Muscle layer of duodenum (tissue), 2 donors: Measurements from ENCODE around the gene CPNE8.

Source experiments
- H3K27ac ChIP-seq: one replicate; pipeline ENCODE4 v1.7.0; 2013; ENCODE audit warnings: mild to moderate bottlenecking, low read length
- H3K27me3 ChIP-seq: one replicate; pipeline ENCODE4 v1.7.0; 2013; ENCODE audit warnings: low read depth, mild to moderate bottlenecking, control low read depth, low read length
- H3K36me3 ChIP-seq, 2 donors: one replicate each; pipeline ENCODE4 v1.7.0; 2013; ENCODE audit warnings: low read length in 2 of 2, control low read depth in 1 of 2, mild to moderate bottlenecking in 1 of 2; ENCODE audit not compliant: insufficient read depth in 2 of 2, control insufficient read depth in 1 of 2
- H3K4me1 ChIP-seq, 2 donors: one replicate each; pipeline ENCODE4 v1.7.0; 2013; ENCODE audit warnings: low read length in 2 of 2, mild to moderate bottlenecking in 2 of 2, control low read depth in 1 of 2, moderate library complexity in 1 of 2; ENCODE audit not compliant: insufficient read depth in 2 of 2, control insufficient read depth in 1 of 2
- H3K4me3 ChIP-seq, 2 donors: one replicate each; pipeline ENCODE4 v1.7.0; 2013; ENCODE audit warnings: low read length in 2 of 2, low read depth in 1 of 2, mild to moderate bottlenecking in 1 of 2
- H3K9me3 ChIP-seq, 2 donors: one replicate each; pipeline ENCODE4 v1.7.0; 2013; ENCODE audit warnings: low read length in 2 of 2, control low read depth in 1 of 2, mild to moderate bottlenecking in 1 of 2; ENCODE audit not compliant: control insufficient read depth in 1 of 2
- donor health status: healthy.

Gene CPNE8

DNA sequence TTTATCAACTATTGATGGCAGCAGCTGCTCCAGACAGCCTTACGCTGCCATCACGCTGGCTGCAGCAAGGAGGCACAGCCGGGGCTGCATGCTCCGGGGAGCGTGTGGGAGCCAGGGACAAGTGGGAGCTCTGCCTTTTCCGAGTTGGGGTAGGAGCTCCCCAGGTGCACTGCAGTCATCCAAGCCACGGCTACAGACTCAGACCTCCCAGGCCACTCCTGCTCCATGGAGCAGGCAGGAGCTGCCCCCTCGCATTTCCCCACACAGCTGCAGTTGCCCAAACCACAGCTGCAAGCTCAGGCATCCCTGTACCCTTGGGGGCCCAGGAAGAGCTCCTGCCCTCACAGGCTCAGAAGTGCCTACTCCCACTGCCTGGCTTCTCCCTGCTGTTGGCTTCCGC lies 184.7 kb downstream of the CPNE8 start:
- peaks cover 0 to 26% of the 10 kb centered on the region in 2 donors for H3K36me3 ChIP-seq
- no peak overlapping the region for H3K4me3 ChIP-seq
- H3K9me3 ChIP-seq, result peaks cover 0 to 7% of the 10 kb centered on the region in 2 donors
- H3K27ac ChIP-seq, result no peak overlapping the region
- H3K4me1 ChIP-seq, result no peaks in the 10 kb centered on the region
- no peaks in the 10 kb centered on the region for H3K27me3 ChIP-seq

- Histone ChIP-seq H3K4me3 (no peak overlapping the region), H3K27me3 (no peaks in the 10 kb centered on the region), H3K27ac (no peak overlapping the region), H3K4me1 (no peaks in the 10 kb centered on the region), H3K36me3 (no peaks in the 10 kb centered on the region), H3K9me3 (peaks cover 0 to 7% of the 10 kb centered on the region in 2 donors)
Measured at GRCh38 chr12:38713294-38713693, 192.1 kb downstream of the CPNE8 start.

- H3K9me3 ChIP-seq, result no peaks in the 10 kb centered on the region
- H3K27ac ChIP-seq, result no peak overlapping the region
- no peaks in the 10 kb centered on the region for H3K36me3 ChIP-seq
- no peak overlapping the region for H3K4me3 ChIP-seq
- no peaks in the 10 kb centered on the region for H3K4me1 ChIP-seq
- H3K27me3 ChIP-seq, result no peaks in the 10 kb centered on the region
Measured at GRCh38 chr12:38711054-38711453, 194.3 kb downstream of the CPNE8 start.

DNA sequence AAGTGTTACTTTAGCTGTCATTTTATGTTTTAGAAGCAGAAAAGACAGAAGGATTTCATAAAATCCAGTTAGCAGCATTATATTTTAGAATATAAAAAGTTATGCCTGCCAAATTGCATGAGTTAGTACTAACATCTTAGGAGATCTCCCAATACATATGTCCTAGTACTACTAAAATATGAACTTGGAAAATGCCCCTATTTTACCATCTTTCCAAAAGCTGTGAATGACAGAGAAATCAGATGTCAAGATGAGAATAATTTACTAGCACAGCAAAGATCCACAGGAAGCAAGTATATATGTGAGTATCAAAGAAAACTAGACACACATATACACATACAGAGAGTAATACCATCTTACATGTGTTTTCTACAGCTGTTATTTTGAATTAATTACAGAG lies 196.9 kb downstream of the CPNE8 start:
- Histone ChIP-seq H3K27me3 (no peaks in the 10 kb centered on the region), H3K36me3 (no peaks in the 10 kb centered on the region), H3K9me3 (no peaks in the 10 kb centered on the region), H3K27ac (no peak overlapping the region), H3K4me3 (no peak overlapping the region), H3K4me1 (no peaks in the 10 kb centered on the region)

DNA sequence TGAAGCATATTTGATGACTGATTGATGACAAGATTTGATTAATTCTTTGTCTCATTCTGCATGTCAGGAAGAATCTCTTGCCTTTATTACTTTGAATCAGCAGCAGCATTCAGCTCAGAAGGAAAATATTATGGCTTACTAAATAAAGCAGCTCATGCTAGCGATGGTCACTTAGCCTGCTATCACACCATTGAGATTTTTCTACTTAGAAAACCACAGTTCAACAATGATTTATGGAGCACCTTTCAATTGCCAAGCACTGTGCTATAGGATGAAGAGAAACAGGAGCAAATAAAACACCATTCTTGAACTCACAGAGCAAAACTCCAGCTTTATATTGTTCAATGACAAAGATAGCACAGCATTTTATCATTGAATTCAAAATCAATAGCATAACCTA lies 197.7 kb downstream of the CPNE8 start:
- Histone ChIP-seq H3K4me1 (no peaks in the 10 kb centered on the region), H3K27me3 (no peaks in the 10 kb centered on the region), H3K9me3 (no peaks in the 10 kb centered on the region), H3K27ac (no peak overlapping the region), H3K36me3 (no peaks in the 10 kb centered on the region), H3K4me3 (no peak overlapping the region)

GRCh38 chr12:38697289-38697688 lies 208.1 kb downstream of the CPNE8 start:
- no peaks in the 10 kb centered on the region for H3K27me3 ChIP-seq
- H3K4me3 ChIP-seq, result no peak overlapping the region

GRCh38 chr12:38695057-38695456 lies 210.3 kb downstream of the CPNE8 start:
- no peak overlapping the region for H3K4me3 ChIP-seq
- H3K4me1 ChIP-seq, result no peaks in the 10 kb centered on the region
- H3K36me3 ChIP-seq, result peaks cover 0 to 1% of the 10 kb centered on the region in 2 donors
- H3K27ac ChIP-seq, result no peak overlapping the region
- no peaks in the 10 kb centered on the region for H3K27me3 ChIP-seq
- H3K9me3 ChIP-seq, result no peaks in the 10 kb centered on the region

More at GRCh38 chr12:38697289-38697688, 208.1 kb downstream of the CPNE8 start:
- no peaks in the 10 kb centered on the region for H3K9me3 ChIP-seq
- H3K36me3 ChIP-seq, result peaks cover 0 to 9% of the 10 kb centered on the region in 2 donors
- no peaks in the 10 kb centered on the region for H3K4me1 ChIP-seq
- no peak overlapping the region for H3K27ac ChIP-seq

GRCh38 chr12:38691164-38691563 lies 214.2 kb downstream of the CPNE8 start:
- Histone ChIP-seq H3K9me3 (no peaks in the 10 kb centered on the region), H3K27ac (no peak overlapping the region), H3K4me1 (no peaks in the 10 kb centered on the region), H3K4me3 (no peak overlapping the region), H3K27me3 (no peaks in the 10 kb centered on the region), H3K36me3 (peaks cover 0 to 6% of the 10 kb centered on the region in 2 donors)

DNA sequence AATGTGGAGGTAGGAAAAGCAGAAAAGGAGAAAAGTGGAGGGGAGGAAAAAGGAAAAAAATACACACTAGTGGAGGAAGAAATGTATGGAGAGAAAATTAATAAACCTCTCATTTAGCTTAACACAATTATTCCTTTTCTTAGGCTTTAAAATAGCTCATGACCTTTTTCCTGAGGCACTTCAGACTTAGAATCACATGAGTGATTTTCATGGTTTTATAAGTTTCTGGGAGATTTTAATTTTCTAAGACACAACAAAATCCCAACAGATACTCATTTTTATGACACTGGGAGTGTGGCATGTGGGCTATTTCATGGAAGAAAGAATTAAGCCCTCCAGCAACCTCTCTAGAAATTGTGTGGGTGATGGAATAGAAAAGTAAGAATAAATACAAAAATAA lies 214.7 kb downstream of the CPNE8 start:
- no peak overlapping the region for H3K4me3 ChIP-seq
- no peak overlapping the region for H3K27ac ChIP-seq
- H3K4me1 ChIP-seq, result no peaks in the 10 kb centered on the region
- no peaks in the 10 kb centered on the region for H3K27me3 ChIP-seq
- no peaks in the 10 kb centered on the region for H3K9me3 ChIP-seq
- H3K36me3 ChIP-seq, result peaks cover 0 to 9% of the 10 kb centered on the region in 2 donors

GRCh38 chr12:38689704-38690103 lies 215.7 kb downstream of the CPNE8 start:
- H3K4me3 ChIP-seq, result no peak overlapping the region
- no peaks in the 10 kb centered on the region for H3K27me3 ChIP-seq
- H3K36me3 ChIP-seq, result peaks cover 0 to 14% of the 10 kb centered on the region in 2 donors
- no peaks in the 10 kb centered on the region for H3K9me3 ChIP-seq
- H3K4me1 ChIP-seq, result no peaks in the 10 kb centered on the region
- H3K27ac ChIP-seq, result no peak overlapping the region

- Histone ChIP-seq H3K27me3 (no peaks in the 10 kb centered on the region), H3K27ac (no peak overlapping the region), H3K4me3 (no peak overlapping the region), H3K9me3 (no peaks in the 10 kb centered on the region), H3K4me1 (no peaks in the 10 kb centered on the region), H3K36me3 (peaks cover 0 to 14% of the 10 kb centered on the region in 2 donors)
Measured at GRCh38 chr12:38689195-38689594, 216.2 kb downstream of the CPNE8 start.

DNA sequence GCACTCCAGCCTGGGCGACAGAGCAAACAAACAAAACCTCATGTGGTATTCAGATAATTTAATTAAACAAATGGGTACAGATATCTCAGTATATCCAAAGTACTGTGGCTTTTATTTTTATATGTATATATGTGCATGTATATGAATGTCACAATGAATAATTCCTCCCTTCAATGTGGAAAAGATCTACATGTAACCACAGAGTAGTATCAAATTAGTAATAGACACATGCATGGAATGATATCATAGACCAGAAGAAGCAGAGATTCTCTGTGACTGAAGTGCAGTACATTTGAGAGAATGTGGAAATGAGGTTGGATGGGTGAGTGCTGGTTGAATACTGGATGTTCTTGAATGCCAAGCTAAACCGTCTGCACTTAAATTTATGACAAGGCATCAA lies 222.9 kb downstream of the CPNE8 start:
- no peak overlapping the region for H3K27ac ChIP-seq
- no peak overlapping the region for H3K4me3 ChIP-seq
- H3K4me1 ChIP-seq, result no peaks in the 10 kb centered on the region
- no peaks in the 10 kb centered on the region for H3K9me3 ChIP-seq
- H3K27me3 ChIP-seq, result no peaks in the 10 kb centered on the region
- H3K36me3 ChIP-seq, result peaks cover 5 to 14% of the 10 kb centered on the region in 2 donors
